HCT116 (cell line): ENCODE data around the gene C19orf25. TPM values are rescaled to one million over a fixed set of nuclear protein-coding genes. Genes with fewer than 3 reads are reported as not detected.

ENCODE experiments used
- ATAC-seq: fragments of 200-7000 bp; cut with Tn5 transposase; 2 replicates; pipeline ENCODE4 v1.9.1; 2020; ENCODE audit warnings: mild to moderate bottlenecking, moderate library complexity
- BruUV-seq: library from RNA; stranded (reverse); fragments of 400-500 nt; replicated peaks from 2 replicates; lab custom pipeline; 2021; lab: Mats Ljungman, UMichigan
- CTCF ChIA-PET: fragments of 300-600 bp; sonication (Branson Sonifier 250); formaldehyde crosslinking; loops from one replicate; lab custom pipeline; 2021; ENCODE audit warnings: antibody characterized with exemption; lab: Charles Lee
- POLR2A ChIA-PET: fragments of 300-600, 350-600 bp; sonication (Branson Sonifier 250); formaldehyde crosslinking; loops from one replicate; lab custom pipeline; 2021; ENCODE audit warnings: antibody characterized with exemption; lab: Charles Lee
- RAD21 ChIA-PET, 2 experiments: fragments of 300-600 bp; sonication (Branson Sonifier 250); formaldehyde crosslinking; loops; one replicate each; lab custom pipeline; 2023; ENCODE audit warnings: low total read pairs in 2 of 2; ENCODE audit not compliant: uncharacterized antibody in 2 of 2, unreplicated experiment in 2 of 2, low non-redundant PET in 1 of 2; lab: Charles Lee
- DNase-seq: peaks from one replicate; pipeline ENCODE4 v3.0.0-alpha.2; 2010; ENCODE audit warnings: low read depth, low spot score
- H2AFZ ChIP-seq: fragments of 200-600 bp; shearing (Covaris generic), sonication (generic); 2 replicates; pipeline ENCODE4 v1.6.1; 2017; ENCODE audit warnings: low read depth, mixed run types, mixed read lengths, antibody characterized with exemption, low read length; ENCODE audit not compliant: poor library complexity, severe bottlenecking
- H3K27ac ChIP-seq: 2 replicates; pipeline ENCODE4 v1.5.1; 2012; ENCODE audit warnings: low read depth, low read length
- H3K27me3 ChIP-seq: fragments of 200-600 bp; sonication (generic); 2 replicates; pipeline ENCODE4 v1.6.1; 2016; ENCODE audit warnings: mixed run types, low read length, mixed read lengths; ENCODE audit not compliant: insufficient read depth
- H3K36me3 ChIP-seq, 2 experiments: fragments of 200-500 bp in 1 of 2; fragments of 200-600 bp in 1 of 2; sonication (Bioruptor generic) in 1 of 2; sonication (generic) in 1 of 2; 2 replicates each; pipeline versions ENCODE4 v1.5.1 to v1.6.1; 2014 to 2016; ENCODE audit warnings: low read length in 2 of 2, inconsistent platforms in 1 of 2, mixed read lengths in 1 of 2, mixed run types in 1 of 2; ENCODE audit not compliant: insufficient read depth in 2 of 2, control insufficient read depth in 1 of 2
- H3K4me1 ChIP-seq, 2 experiments: fragments of 200-600 bp in 1 of 2; sonication (generic) in 1 of 2; 2 replicates each; pipeline versions ENCODE4 v1.5.1 to v1.6.1; 2012 to 2017; ENCODE audit warnings: low read length in 2 of 2, inconsistent platforms in 1 of 2, mild to moderate bottlenecking in 1 of 2, mixed read lengths in 1 of 2, mixed run types in 1 of 2, moderate library complexity in 1 of 2; ENCODE audit not compliant: insufficient read depth in 2 of 2, control insufficient read depth in 1 of 2
- H3K4me2 ChIP-seq: fragments of 200-600 bp; sonication (generic); 2 replicates; pipeline ENCODE4 v1.6.1; 2017; ENCODE audit warnings: mixed run types, low read length, mixed read lengths
- H3K4me3 ChIP-seq, 2 experiments: fragments of 200-600 bp in 1 of 2; sonication (generic) in 1 of 2; replicated peaks in 1 of 2; 2 replicates each; pipeline ENCODE4 v1.5.1; 2011 to 2016; ENCODE audit warnings: low read length in 2 of 2, control low read depth in 1 of 2, low read depth in 1 of 2, mild to moderate bottlenecking in 1 of 2, mixed read lengths in 1 of 2, mixed run types in 1 of 2
- H3K79me2 ChIP-seq: fragments of 200-600 bp; sonication (generic); 2 replicates; pipeline ENCODE4 v1.6.1; 2017; ENCODE audit warnings: mild to moderate bottlenecking, mixed run types, low read length, moderate library complexity, mixed read lengths; ENCODE audit not compliant: insufficient read depth
- H3K9ac ChIP-seq: fragments of 200-600 bp; sonication (generic); 2 replicates; pipeline ENCODE4 v1.6.1; 2016; ENCODE audit warnings: low read length, mixed read lengths
- H3K9me2 ChIP-seq: fragments of 200-600 bp; sonication (generic), shearing (Covaris generic); 2 replicates; pipeline ENCODE4 v1.6.1; 2017; ENCODE audit warnings: mixed run types, mild to moderate bottlenecking, moderate library complexity; ENCODE audit not compliant: insufficient read depth
- H3K9me3 ChIP-seq, 2 experiments: fragments of 200-500 bp in 1 of 2; fragments of 200-600 bp in 1 of 2; sonication (Bioruptor generic) in 1 of 2; sonication (generic) in 1 of 2; 2 replicates each; pipeline ENCODE4 v1.6.1; 2014 to 2017; ENCODE audit warnings: low read length in 2 of 2, mixed read lengths in 2 of 2, inconsistent platforms in 1 of 2, low read depth in 1 of 2, mild to moderate bottlenecking in 1 of 2, mixed run types in 1 of 2, moderate library complexity in 1 of 2; ENCODE audit not compliant: control insufficient read depth in 1 of 2, insufficient read depth in 1 of 2
- H4K20me1 ChIP-seq: fragments of 200-600 bp; sonication (generic), shearing (Covaris generic); 2 replicates; pipeline ENCODE4 v1.6.1; 2017; ENCODE audit warnings: mixed run types, mild to moderate bottlenecking, moderate library complexity; ENCODE audit not compliant: insufficient read depth
- CBX3 ChIP-seq: IDR thresholded peaks from 2 replicates; pipeline ENCODE4 v1.6.1; 2012; ENCODE audit warnings: low read depth
- EZH2 ChIP-seq: fragments of 200-600 bp; sonication (generic); IDR thresholded peaks from 2 replicates; pipeline ENCODE4 v1.6.1; 2017; ENCODE audit warnings: antibody characterized with exemption, mixed run types
- EZH2phosphoT487 ChIP-seq: fragments of 200-600 bp; IDR thresholded peaks from 2 replicates; pipeline ENCODE4 v1.6.1; 2018; ENCODE audit warnings: antibody characterized with exemption, borderline replicate concordance
- JUND ChIP-seq: IDR thresholded peaks from 2 replicates; pipeline ENCODE4 v1.6.1; 2012
- MAX ChIP-seq: IDR thresholded peaks from 2 replicates; pipeline ENCODE4 v1.6.1; 2012
- SP1 ChIP-seq: IDR thresholded peaks from 2 replicates; pipeline ENCODE4 v1.6.1; 2012; ENCODE audit warnings: low read depth
- intact Hi-C: fragments of 100-400 bp; cut with micrococcal nuclease; formaldehyde crosslinking; loops from 2 replicates; pipeline ENCODE4 v1.10.0; 2022
- total RNA-seq: library from RNA; stranded (reverse); gene quantifications from one replicate; pipeline ENCODE4 v1.2.1, GENCODE V29; 2021; ENCODE audit not compliant: unreplicated experiment

The C19orf25 gene
- total RNA-seq, 1 experiment from 2014 or later = 48.8 TPM

DNA sequence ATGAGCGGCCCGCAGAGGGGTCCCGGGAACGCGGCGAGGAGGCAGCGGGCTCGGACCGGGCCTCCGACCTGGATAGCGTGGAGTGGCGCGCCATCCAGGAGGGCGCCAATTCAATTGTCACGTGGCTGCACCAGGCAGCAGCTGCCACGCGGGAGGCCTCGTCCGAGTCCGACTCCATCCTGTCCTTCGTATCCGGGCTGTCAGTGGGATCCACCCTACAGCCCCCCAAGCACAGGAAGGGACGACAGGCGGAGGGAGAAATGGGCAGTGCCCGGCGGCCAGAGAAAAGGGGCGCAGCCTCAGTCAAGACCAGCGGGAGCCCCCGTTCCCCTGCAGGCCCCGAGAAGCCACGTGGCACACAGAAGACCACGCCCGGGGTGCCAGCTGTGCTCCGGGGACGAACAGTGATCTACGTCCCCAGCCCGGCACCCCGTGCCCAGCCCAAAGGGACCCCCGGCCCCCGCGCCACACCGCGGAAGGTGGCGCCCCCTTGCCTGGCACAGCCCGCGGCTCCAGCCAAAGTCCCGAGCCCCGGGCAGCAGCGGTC, 10.7 kb downstream of the C19orf25 start:
- BruUV-seq = no TSS peak
- ChIA-PET RAD21 (no interaction called here), POLR2A (no interaction called here), CTCF (no interaction called here)
- peaks cover 19 to 39% of the 10 kb centered on the region in 2 experiments for H3K4me1 ChIP-seq
- H3K4me3 ChIP-seq = peak overlapping the region; percentile 48 to 66
- no peaks in the 10 kb centered on the region for H4K20me1 ChIP-seq
- peaks cover 11% of the 10 kb centered on the region; the same call in 1 of the 2 replicates for H3K79me2 ChIP-seq
- intact Hi-C loops = no loop called here
- peak; percentile 0; the same call in 1 of the 2 replicates for ATAC-seq
- H3K27me3 ChIP-seq = no peaks in the 10 kb centered on the region
- H3K4me2 ChIP-seq = peak overlapping the region; percentile 96
- H2AFZ ChIP-seq = no peak overlapping the region
- no peaks in the 10 kb centered on the region; a peak in 1 of 4 replicates for H3K36me3 ChIP-seq
- H3K9ac ChIP-seq = peak overlapping the region; percentile 69
- no peaks in the 10 kb centered on the region for H3K9me3 ChIP-seq
- TF ChIP-seq CBX3 = no peak
- TF ChIP-seq MAX = peak; percentile 47
- no peak for TF ChIP-seq JUND
- H3K9me2 ChIP-seq = no peaks in the 10 kb centered on the region
- peak overlapping the region; percentile 91 for H3K27ac ChIP-seq
- DNase-seq = no peak

DNA sequence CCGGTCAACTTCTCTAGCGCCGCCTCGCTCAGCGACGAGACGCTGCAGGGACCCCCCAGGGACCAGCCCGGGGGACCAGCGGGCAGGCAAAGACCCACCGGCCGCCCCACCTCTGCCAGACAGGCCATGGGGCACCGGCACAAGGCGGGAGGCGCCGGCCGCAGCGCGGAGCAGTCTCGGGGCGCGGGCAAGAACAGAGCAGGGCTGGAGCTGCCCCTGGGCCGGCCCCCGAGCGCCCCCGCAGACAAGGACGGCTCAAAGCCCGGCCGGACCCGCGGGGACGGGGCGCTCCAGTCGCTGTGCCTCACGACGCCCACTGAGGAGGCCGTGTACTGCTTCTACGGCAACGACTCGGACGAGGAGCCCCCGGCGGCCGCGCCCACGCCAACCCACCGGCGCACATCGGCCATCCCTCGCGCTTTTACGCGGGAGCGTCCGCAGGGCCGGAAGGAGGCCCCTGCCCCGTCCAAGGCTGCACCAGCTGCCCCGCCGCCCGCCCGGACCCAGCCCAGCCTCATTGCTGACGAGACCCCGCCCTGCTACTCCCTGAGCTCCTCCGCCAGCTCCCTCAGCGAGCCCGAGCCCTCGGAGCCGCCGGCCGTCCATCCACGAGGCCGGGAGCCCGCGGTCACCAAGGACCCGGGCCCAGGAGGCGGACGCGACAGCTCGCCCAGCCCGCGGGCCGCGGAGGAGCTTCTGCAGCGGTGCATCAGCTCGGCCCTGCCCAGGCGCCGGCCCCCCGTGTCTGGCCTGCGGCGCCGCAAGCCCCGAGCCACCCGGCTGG, 11.3 kb downstream of the C19orf25 start:
- Histone ChIP-seq H3K4me2 (peak overlapping the region; percentile 96; the same call in 1 of the 2 replicates), H4K20me1 (no peaks in the 10 kb centered on the region), H2AFZ (no peak overlapping the region), H3K9ac (no peak overlapping the region), H3K9me3 (no peaks in the 10 kb centered on the region), H3K4me1 (peaks cover 17 to 42% of the 10 kb centered on the region in 2 experiments), H3K36me3 (no peaks in the 10 kb centered on the region; a peak in 1 of 4 replicates), H3K27ac (peak overlapping the region; percentile 91; the same call in 1 of the 2 replicates), H3K27me3 (no peaks in the 10 kb centered on the region), H3K4me3 (peak overlapping the region in 1 of 2 experiments; percentile 66; a peak in 1 of 4 replicates), H3K79me2 (peaks cover 11% of the 10 kb centered on the region; the same call in 1 of the 2 replicates), H3K9me2 (no peaks in the 10 kb centered on the region)
- intact Hi-C loops = no loop called here
- DNase-seq = no peak
- no peak for TF ChIP-seq SP1
- TF ChIP-seq MAX = no peak
- TF ChIP-seq EZH2phosphoT487 = no peak
- no peak for TF ChIP-seq CBX3
- TF ChIP-seq EZH2 = no peak
- POLR2A ChIA-PET = no interaction called here
- RAD21 ChIA-PET = no interaction called here
- CTCF ChIA-PET = interaction anchor here (2.2 kb wide), 1 partner anchor 12 kb away, joined by 9 read pairs; no protein-coding TSS in a partner anchor
- no peak for ATAC-seq
- no TSS peak for BruUV-seq
